ENCODE data around the gene UGGT1.

Gene UGGT1

DNA sequence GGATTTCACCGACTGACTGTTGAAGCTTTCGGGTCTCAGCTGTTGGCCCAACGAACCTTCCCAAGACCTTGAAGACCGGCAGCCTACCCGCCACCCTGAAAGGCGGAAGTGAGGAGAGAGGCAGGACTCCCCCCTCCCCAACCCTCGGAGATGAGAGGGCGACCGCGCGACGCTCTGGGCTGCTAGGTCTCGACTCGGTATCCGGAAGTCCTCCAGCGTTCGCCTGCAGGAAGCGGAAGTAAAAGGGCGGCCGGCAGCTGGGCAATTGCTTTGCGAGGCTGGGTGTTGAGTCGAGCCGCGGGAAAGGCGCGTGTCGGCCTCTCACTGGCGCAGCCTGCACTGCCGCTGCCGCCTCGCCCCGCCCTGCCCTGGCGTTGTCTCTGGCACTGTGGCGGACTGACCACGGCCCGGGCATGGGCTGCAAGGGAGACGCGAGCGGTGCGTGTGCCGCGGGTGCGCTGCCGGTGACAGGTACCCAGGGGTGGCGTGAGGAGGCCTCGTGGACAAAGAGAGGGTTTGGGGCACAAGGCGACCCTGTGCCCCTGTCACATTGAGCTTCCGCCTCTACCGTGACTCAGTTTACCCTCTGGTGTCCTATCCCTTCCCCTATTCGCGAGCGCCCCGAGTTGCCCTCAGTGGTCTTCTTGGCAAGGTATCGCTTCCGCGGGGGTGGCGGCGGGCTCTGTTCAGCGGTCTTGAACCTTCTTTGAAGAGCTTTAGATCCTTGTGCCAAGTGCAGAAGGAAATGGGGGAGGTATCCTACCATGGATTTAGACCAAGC lies at the start of gene UGGT1:
Gene UGGT1 (plus strand): TSS at position 256 of the 781 bp plus-strand sequence. CDS start 158 bp downstream, at position 414.
- peak; percentile 93 for DNase-seq

GRCh38 chr2:128041561-128041960 lies 49.4 kb upstream of the UGGT1 start:
- no peak for DNase-seq

GRCh38 chr2:128043041-128043440 lies 48.0 kb upstream of the UGGT1 start:
- no peak for DNase-seq

GRCh38 chr2:128053331-128053730 lies 37.7 kb upstream of the UGGT1 start:
- no peak for DNase-seq

GRCh38 chr2:128054104-128054885 lies 36.7 kb upstream of the UGGT1 start:
- no peak for DNase-seq

- no peak for DNase-seq
These were observed 33.7 kb upstream of the UGGT1 start for GRCh38 chr2:128057334-128057733.

DNA sequence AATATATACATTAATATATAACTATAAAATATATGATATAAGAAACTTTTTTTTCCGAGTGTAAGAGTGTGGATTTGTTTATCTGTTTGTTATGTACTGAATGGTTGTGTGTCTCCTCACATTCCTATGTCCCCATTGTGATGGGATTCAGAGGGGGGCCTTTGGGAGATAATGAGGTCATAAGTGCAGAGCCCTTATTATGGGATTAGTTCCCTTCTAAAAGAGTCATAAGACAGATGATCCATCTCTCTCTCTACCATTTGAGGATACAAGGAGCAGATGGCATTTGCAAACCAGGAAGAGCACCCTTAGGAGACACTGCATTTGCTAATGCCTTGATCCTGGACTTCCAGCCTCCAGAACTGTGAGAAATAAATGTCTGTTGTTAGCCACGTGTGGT lies 32.9 kb upstream of the UGGT1 start:
- DNase-seq: no peak

- DNase-seq: no peak
These were observed 28.4 kb upstream of the UGGT1 start for GRCh38 chr2:128062571-128062970.

- DNase-seq: no peak
These were observed 26.6 kb upstream of the UGGT1 start for GRCh38 chr2:128064353-128064752.

DNA sequence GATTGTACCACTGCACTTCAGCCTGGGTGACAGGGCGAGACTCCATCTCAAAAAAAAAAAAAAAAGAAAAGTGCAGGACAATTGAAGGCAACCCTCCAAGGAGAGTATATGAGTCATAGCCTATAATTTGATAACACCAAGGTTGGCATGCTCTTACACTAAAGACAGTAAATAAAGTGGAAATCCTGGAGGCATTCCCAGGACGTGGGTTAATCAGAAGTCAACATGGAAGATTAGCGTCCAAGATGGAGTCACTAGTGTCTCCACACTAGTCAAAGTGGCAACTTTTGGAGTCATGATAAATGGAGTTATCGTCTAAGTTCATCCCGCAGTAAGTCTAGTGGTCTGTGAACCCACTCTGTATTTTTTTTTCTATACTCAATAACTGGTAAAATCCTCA lies 21.2 kb upstream of the UGGT1 start:
- no peak for DNase-seq

DNA sequence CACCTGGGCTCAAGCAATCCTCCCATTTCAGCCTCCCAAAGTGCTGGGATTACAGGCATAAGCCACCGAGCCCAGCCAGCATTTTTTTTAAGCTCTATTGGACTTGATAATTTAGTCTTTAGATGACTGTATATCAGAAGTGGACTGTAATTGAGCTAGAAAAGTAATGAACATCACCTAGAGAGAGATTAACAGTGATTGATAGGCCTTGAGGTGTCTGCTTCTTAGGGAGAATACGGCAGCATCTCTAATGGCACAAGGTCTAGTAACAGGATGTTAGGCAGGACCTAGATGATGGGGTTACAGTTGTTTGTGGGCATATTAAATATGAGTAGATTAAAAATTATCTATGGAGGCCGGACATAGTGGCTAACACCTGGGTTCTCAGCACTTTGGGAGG lies 17.7 kb upstream of the UGGT1 start:
- no peak for DNase-seq

DNA sequence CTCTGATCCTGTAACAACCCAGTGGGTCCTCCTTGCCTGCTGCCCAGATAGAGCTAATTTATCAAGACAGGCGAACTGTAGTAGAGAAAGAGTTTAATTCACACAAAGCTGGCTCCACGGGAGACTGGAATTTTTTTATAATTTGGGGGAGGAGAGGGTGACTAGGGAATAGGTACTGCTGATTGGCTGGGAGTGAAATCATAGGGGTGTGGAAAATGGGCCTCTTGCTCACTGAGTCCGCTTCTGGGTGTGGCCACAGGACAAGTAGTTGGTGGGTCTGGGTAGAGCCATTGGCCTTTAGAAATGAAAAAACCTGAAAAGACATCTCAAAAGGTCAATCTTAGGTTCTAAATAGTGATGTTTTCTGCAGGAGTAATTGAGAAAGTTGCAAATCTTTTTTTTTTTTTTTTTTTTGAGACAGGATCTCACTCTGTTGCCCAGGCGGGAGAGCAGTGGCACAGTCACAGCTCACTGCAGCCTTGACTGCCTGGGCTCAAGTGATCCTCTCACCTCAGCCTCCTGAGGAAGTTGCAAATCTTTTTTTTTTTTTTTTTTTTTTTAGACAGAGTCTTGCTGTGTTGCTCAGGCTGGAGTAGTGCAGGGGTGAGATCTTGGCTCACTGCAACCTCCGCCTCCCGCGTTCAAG lies 14.4 kb upstream of the UGGT1 start:
- no peak for DNase-seq

- no peak for DNase-seq
These were observed 6.2 kb upstream of the UGGT1 start for GRCh38 chr2:128084757-128085156.

- no peak for DNase-seq
These were observed 4.8 kb upstream of the UGGT1 start for GRCh38 chr2:128086244-128086643.

DNA sequence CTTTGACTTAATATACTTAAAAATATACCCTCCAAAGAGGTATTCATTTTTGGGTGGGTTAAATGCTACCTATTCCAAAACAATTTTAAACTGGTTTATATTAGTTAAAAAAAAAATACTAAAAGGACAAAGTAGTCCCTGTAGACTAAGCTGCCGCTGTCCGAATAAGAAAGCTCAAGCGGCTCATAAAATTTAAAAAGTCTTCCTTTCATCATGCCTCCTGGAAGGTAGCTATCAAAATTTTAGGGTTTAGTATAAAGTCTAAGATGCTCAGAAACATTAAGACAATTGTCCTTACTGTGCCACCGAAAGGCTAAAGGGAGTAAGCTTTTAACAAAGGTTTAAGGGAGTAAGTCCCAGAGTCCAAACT lies 440 bp upstream of the UGGT1 start:
- no peak for DNase-seq

GRCh38 chr2:128091726-128092080 lies 703 bp downstream of the UGGT1 start:
- DNase-seq: no peak

GRCh38 chr2:128092656-128093055 lies 1.7 kb downstream of the UGGT1 start:
- DNase-seq: no peak

DNA sequence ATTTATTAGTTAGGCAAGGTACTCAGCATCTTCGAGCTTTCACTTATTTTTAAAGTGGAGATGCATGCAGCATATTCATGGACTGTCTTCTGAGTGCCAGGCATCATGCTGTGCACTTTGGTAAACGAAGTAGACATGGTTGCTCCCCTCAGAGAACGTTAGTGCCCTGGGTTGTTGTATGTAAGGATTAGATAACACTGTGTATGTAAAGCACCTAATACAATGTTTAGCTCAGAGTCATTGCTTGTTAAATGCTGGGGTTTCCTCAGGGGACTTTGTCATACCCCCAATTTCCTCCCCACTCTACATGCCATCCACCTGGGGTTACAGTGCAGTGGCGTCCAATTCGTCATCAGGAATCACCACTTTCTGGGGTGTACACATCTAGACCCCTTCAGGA lies 2.8 kb downstream of the UGGT1 start:
- no peak for DNase-seq

GRCh38 chr2:128095201-128095600 lies 4.2 kb downstream of the UGGT1 start:
- no peak for DNase-seq

DNA sequence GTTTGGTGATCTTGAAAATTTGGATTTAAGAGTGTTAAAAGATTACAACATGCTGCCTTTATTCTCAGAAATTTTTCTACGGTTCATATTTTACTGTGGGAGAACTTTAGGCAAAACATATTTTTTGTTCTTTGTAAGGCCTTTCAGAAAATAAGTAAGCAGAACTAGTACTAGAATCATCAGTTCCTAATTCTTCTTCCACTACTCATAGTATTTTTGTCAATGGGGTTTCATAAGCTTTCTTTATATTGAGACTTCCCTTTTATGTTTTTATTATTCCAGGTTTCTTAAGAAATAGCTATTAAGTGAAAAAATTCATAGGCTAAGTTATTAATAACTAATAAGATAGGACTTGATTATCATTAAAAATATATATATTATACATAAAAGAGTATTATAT lies 12.4 kb downstream of the UGGT1 start:
- no peak for DNase-seq

DNA sequence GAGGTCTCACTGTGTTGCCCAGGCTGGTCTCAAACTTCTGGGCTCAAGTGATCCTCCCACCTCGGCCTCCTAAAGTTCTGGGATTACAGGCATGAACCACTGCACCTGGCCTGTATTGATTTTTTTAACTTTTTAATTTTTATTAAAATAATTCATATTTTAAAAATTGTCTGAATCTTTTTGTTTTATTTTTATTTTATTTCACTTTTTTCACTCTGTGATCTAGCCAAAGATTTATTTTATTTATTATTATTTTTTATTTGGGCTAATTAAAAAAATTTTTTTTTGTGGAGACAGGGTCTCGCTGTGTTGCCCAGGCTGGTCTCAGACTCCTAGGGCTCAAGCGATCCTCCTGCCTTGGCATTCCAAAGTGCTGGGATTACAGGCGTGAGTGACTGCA lies 14.1 kb downstream of the UGGT1 start:
- no peak for DNase-seq

DNA sequence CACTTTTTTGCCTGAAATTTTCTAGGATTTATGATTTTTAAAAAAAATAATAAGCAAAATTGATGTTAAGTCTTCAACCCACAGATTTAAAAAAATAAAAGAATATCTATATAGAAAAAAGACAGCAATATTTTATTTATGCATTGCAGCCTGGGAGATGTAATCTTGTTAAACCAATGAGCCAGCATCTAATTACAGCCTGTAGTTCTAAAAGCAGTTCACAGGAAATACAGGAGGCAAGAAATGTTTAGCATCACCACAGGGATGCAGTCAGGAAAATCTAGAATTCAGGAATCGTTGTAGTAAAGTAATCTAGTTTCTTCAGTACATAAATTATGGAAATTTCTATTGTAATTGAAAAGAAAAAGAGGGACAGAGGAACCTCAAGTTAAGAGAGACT lies 17.2 kb downstream of the UGGT1 start:
- DNase-seq: no peak

DNA sequence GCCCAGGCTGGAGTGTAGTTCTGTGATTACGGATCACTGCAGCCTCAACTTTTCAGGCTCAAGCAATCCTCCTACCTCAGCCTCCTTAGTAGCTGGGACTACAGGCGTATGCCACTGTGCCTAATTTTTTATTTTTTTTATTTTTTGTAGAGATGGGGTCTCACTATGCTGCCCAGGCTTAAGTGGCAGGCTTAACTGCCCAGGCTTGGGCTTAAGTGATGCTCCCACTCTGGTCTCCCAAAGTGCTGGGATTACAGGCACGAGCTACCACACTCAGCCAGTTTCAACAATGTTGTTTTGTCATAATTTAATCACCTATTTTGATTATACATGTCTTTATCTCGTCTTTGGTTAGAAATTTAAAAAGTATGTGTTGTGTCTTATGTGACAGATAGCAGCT lies 18.2 kb downstream of the UGGT1 start:
- no peak for DNase-seq
